ENCODE results near the gene PAH. TPM values are rescaled to one million over a fixed set of nuclear protein-coding genes. Genes with fewer than 3 reads are reported as not detected.
"Not testable (repeated sequence)": the region's sequence is repeated elsewhere in the genome, so short reads cannot be mapped to it uniquely, and the experiment has no call there.

PAH gene
- total RNA-seq, 4 donors from 2014 or later: not detected

DNA sequence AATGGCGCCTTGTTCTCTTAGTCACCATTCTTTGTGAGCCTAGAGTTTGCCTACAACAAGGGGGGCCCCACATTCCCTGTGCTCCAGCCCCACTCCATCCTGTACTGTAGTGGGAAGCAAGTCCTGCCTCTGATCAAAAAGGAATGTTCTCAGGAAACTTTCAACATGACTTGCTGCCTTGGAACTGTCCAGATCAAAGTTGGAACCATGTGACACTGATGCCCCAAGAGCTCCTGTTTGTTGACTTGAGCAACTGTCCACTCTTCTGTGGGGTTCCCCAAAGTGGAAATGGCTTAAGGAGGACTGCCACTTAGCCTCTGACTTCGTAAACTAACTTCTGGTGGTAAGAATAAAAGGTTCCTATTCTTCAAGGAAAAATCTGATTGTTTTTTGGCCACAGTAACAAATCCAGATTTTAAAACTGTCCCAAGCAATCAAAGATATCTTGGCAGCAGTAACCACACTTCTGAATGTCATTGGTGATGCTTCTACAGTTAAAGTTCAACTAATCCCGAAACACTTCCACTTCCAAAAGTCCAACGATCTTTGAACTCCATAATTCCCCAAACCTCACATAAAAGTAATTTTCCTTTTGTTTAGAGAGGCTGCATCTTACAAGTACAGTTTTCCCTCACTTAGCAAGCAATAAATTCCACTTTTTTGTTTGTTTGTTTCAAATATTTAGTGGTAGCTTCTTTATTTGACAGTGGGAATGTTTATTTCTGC is 67.2 kb downstream of the PAH start:
- intact Hi-C loops (cut with DNase I): no loop called here
- H3K4me1 ChIP-seq: no peaks in the 10 kb centered on the region
- no peak overlapping the region for H3K4me3 ChIP-seq
- H3K9me3 ChIP-seq: no peaks in the 10 kb centered on the region
- H3K27ac ChIP-seq (replicated peaks in 1 of 4): no peak overlapping the region
- peaks cover 0 to 11% (median 0%) of the 10 kb centered on the region in 4 donors for H3K27me3 ChIP-seq
- TF ChIP-seq EP300 (IDR thresholded peaks at IDR 0.05) (no peak), CTCF (IDR thresholded peaks at IDR 0.05) (no peak), POLR2A (IDR thresholded peaks at IDR 0.05; ENCODE audit: low read depth) (no peak), POLR2AphosphoS5 (IDR thresholded peaks at IDR 0.05) (no peak)
- 80% methylated on average over 4 of the region's 4 CpGs for WGBS
- H3K36me3 ChIP-seq: no peaks in the 10 kb centered on the region
- peak; percentile 57 for DNase-seq (ENCODE audit: extremely low spot score)

- TF ChIP-seq POLR2AphosphoS5 (IDR thresholded peaks at IDR 0.05) (no peak), CTCF (IDR thresholded peaks at IDR 0.05) (no peak), EP300 (IDR thresholded peaks at IDR 0.05) (no peak), POLR2A (IDR thresholded peaks at IDR 0.05; ENCODE audit: low read depth) (no peak)
- H3K36me3 ChIP-seq: no peaks in the 10 kb centered on the region
- no peaks in the 10 kb centered on the region for H3K9me3 ChIP-seq
- peaks cover 0 to 5% (median 0%) of the 10 kb centered on the region in 4 donors for H3K27me3 ChIP-seq
- WGBS: 90% methylated on average over 3 of the region's 3 CpGs
- intact Hi-C loops (cut with DNase I): no loop called here
- peak; percentile 29 for DNase-seq (ENCODE audit: extremely low spot score)
- no peak overlapping the region for H3K4me3 ChIP-seq
- H3K27ac ChIP-seq (replicated peaks in 1 of 4): no peak overlapping the region
- no peaks in the 10 kb centered on the region for H3K4me1 ChIP-seq
Measured at GRCh38 chr12:102848832-102849231, 68.2 kb downstream of the PAH start.

GRCh38 chr12:102847131-102847530 is 69.9 kb downstream of the PAH start:
- Histone ChIP-seq H3K9me3 (no peaks in the 10 kb centered on the region), H3K36me3 (no peaks in the 10 kb centered on the region), H3K4me1 (no peaks in the 10 kb centered on the region), H3K4me3 (no peak overlapping the region), H3K27me3 (peaks cover 0 to 5% (median 0%) of the 10 kb centered on the region in 4 donors), H3K27ac (replicated peaks in 1 of 4) (no peak overlapping the region)
- TF ChIP-seq POLR2AphosphoS5 (IDR thresholded peaks at IDR 0.05) (no peak), EP300 (IDR thresholded peaks at IDR 0.05) (no peak), POLR2A (IDR thresholded peaks at IDR 0.05; ENCODE audit: low read depth) (no peak), CTCF (IDR thresholded peaks at IDR 0.05) (no peak)
- intact Hi-C loops (cut with DNase I): no loop called here
- WGBS: 54% methylated on average over 2 of the region's 2 CpGs
- no peak for DNase-seq (ENCODE audit: extremely low spot score)

DNA sequence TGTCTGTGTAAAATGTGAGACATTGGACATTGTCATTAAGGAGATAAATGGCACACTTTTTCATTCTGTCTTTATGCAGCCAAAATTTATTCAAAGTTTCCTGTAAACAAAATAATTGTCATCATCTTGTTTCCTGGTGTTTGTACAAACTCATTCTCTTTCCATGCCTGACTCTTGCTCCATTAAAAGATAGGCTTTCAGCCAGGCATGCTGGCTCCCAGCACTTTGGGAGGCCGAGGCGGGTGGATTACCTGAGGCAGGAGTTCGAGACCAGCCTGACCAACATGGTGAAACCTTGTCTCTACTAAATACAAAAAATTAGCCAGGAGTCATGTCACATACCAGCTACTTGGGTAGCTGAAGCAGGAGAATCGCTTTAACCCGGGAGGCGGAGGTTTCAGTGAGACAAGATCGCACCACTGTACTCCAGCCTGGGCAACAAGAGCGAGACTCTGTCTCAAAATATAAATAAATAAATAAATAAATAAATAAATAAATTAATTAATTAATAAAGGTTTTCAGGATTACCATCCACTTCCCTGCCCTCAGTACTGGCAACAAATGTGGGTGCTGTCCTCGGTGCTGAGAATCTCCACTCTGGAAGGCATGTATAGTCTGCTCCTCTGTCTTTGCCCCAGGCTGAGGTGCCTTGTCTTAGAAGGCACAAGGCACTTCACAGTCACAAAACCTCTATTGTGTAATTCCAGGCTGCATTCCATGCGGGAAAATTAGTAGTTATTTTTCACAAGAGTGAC is 83.2 kb downstream of the PAH start:
- 68% methylated on average over 10 of the region's 10 CpGs for WGBS
- Histone ChIP-seq H3K4me1 (no peaks in the 10 kb centered on the region), H3K9me3 (no peaks in the 10 kb centered on the region), H3K4me3 (no peak overlapping the region), H3K36me3 (no peaks in the 10 kb centered on the region), H3K27ac (replicated peaks in 1 of 4) (no peak overlapping the region), H3K27me3 (no peaks in the 10 kb centered on the region)
- TF ChIP-seq POLR2AphosphoS5 (IDR thresholded peaks at IDR 0.05) (no peak), CTCF (IDR thresholded peaks at IDR 0.05) (no peak), POLR2A (IDR thresholded peaks at IDR 0.05; ENCODE audit: low read depth) (no peak), EP300 (IDR thresholded peaks at IDR 0.05) (no peak)
- intact Hi-C loops (cut with DNase I): no loop called here
- no peak for DNase-seq (ENCODE audit: extremely low spot score)

- DNase-seq (ENCODE audit: extremely low spot score); H3K4me3 ChIP-seq; H3K36me3 ChIP-seq; H3K27me3 ChIP-seq; intact Hi-C loops (cut with DNase I); H3K27ac ChIP-seq (replicated peaks in 1 of 4); H3K4me1 ChIP-seq; H3K9me3 ChIP-seq: not testable (repeated sequence)
- WGBS: 85% methylated on average over 22 of the region's 24 CpGs
Measured at GRCh38 chr12:102832826-102833225, 84.2 kb downstream of the PAH start.

All from esophagus muscularis mucosa (tissue), 4 donors.